Activated CD4-positive, CD25-positive, alpha-beta regulatory T cell treated with anti-CD3 and anti-CD28 coated beads, Interleukin-2, amount 50 U/mL, for 24 hours (primary cell): Measurements from ENCODE around the gene LAYN.

Experiments used
- ATAC-seq, 2 donors: fragments of 150-1000 bp; cut with Tn5 transposase; one replicate each; pipeline ENCODE4 v1.10.0; 2021; ENCODE audit warnings: mild to moderate bottlenecking in 1 of 2, moderate library complexity in 1 of 2

LAYN gene

GRCh38 chr11:111562692-111563389 is 22.3 kb downstream of the LAYN start:
- no peak for ATAC-seq

- peak in 1 of 2 donors; percentile 33 for ATAC-seq
Measured at GRCh38 chr11:111565114-111565720, 24.7 kb downstream of the LAYN start.

- no peak for ATAC-seq
Measured at GRCh38 chr11:111566324-111566723, 25.8 kb downstream of the LAYN start.

- no peak for ATAC-seq
Measured at GRCh38 chr11:111569476-111569875, 29.0 kb downstream of the LAYN start.

GRCh38 chr11:111570796-111571195 is 30.3 kb downstream of the LAYN start:
- ATAC-seq, result no peak

- ATAC-seq, result no peak
Measured at GRCh38 chr11:111571829-111572501, 31.4 kb downstream of the LAYN start.

GRCh38 chr11:111572581-111572980 is 32.1 kb downstream of the LAYN start:
- no peak for ATAC-seq

- no peak for ATAC-seq
Measured at GRCh38 chr11:111573821-111574249, 33.3 kb downstream of the LAYN start.

GRCh38 chr11:111574373-111575225 is 34.1 kb downstream of the LAYN start:
- ATAC-seq, result no peak

GRCh38 chr11:111575740-111576139 is 35.2 kb downstream of the LAYN start:
- no peak for ATAC-seq

GRCh38 chr11:111577821-111578220 is 37.3 kb downstream of the LAYN start:
- ATAC-seq, result no peak

GRCh38 chr11:111581341-111581740 is 40.8 kb downstream of the LAYN start:
- ATAC-seq, result no peak

GRCh38 chr11:111582163-111582562 is 41.6 kb downstream of the LAYN start:
- no peak for ATAC-seq

GRCh38 chr11:111582881-111583280 is 42.4 kb downstream of the LAYN start:
- no peak for ATAC-seq

GRCh38 chr11:111585371-111585770 is 44.9 kb downstream of the LAYN start:
- ATAC-seq, result no peak

- ATAC-seq, result peak in 1 of 2 donors; percentile 33
Measured at GRCh38 chr11:111586388-111586831, 45.9 kb downstream of the LAYN start.

GRCh38 chr11:111589114-111589513 is 48.6 kb downstream of the LAYN start:
- ATAC-seq, result no peak

GRCh38 chr11:111589886-111590499 is 49.5 kb downstream of the LAYN start:
- no peak for ATAC-seq

- no peak for ATAC-seq
Measured at GRCh38 chr11:111591187-111591960, 50.9 kb downstream of the LAYN start.

GRCh38 chr11:111592491-111592890 is 52.0 kb downstream of the LAYN start:
- ATAC-seq, result no peak

- no peak for ATAC-seq
Measured at GRCh38 chr11:111596319-111596718, 55.8 kb downstream of the LAYN start.

- ATAC-seq, result no peak
Measured at GRCh38 chr11:111598148-111598547, 57.6 kb downstream of the LAYN start.
